Measurements from ENCODE around the gene SAMD14.

Gene SAMD14

GRCh38 chr17:50129728-50130558, at the start of gene SAMD14:
Gene SAMD14, minus strand, starts transcription at chr17:50130160. Its CDS starts 5,201 bp downstream, at chr17:50124959.
- TF ChIP-seq ZFX (IDR thresholded peaks at IDR 0.05; ENCODE audit: borderline replicate concordance), result no peak
- TF ChIP-seq, protein P1, sequence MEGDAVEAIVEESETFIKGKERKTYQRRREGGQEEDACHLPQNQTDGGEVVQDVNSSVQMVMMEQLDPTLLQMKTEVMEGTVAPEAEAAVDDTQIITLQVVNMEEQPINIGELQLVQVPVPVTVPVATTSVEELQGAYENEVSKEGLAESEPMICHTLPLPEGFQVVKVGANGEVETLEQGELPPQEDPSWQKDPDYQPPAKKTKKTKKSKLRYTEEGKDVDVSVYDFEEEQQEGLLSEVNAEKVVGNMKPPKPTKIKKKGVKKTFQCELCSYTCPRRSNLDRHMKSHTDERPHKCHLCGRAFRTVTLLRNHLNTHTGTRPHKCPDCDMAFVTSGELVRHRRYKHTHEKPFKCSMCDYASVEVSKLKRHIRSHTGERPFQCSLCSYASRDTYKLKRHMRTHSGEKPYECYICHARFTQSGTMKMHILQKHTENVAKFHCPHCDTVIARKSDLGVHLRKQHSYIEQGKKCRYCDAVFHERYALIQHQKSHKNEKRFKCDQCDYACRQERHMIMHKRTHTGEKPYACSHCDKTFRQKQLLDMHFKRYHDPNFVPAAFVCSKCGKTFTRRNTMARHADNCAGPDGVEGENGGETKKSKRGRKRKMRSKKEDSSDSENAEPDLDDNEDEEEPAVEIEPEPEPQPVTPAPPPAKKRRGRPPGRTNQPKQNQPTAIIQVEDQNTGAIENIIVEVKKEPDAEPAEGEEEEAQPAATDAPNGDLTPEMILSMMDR (IDR thresholded peaks at IDR 0.05), result 0 out of 2 replicates have a peak, but pooled peaks have one; percentile 4
- no peak within 1 kb of the TSS for H3K27ac ChIP-seq

GRCh38 chr17:50177983-50178834, 48.2 kb upstream of the SAMD14 start:
- H3K27ac ChIP-seq, result peak overlapping the region; percentile 30; the same call in 1 of the 2 replicates
- TF ChIP-seq, protein P1 (IDR thresholded peaks at IDR 0.05), result peak; percentile 87
- no peak for TF ChIP-seq ZFX (IDR thresholded peaks at IDR 0.05; ENCODE audit: borderline replicate concordance)

GRCh38 chr17:50177476-50177875, 47.5 kb upstream of the SAMD14 start:
- peak overlapping the region; percentile 30; the same call in 1 of the 2 replicates for H3K27ac ChIP-seq
- TF ChIP-seq, protein P1 (IDR thresholded peaks at IDR 0.05), result no peak
- no peak for TF ChIP-seq ZFX (IDR thresholded peaks at IDR 0.05; ENCODE audit: borderline replicate concordance)

GRCh38 chr17:50176559-50177357, 46.8 kb upstream of the SAMD14 start:
- TF ChIP-seq, protein P1 (IDR thresholded peaks at IDR 0.05), result no peak
- no peak for TF ChIP-seq ZFX (IDR thresholded peaks at IDR 0.05; ENCODE audit: borderline replicate concordance)
- no peak overlapping the region for H3K27ac ChIP-seq

- peak overlapping the region; percentile 55 for H3K27ac ChIP-seq
- TF ChIP-seq, protein P1 (IDR thresholded peaks at IDR 0.05), result no peak
- TF ChIP-seq ZFX (IDR thresholded peaks at IDR 0.05; ENCODE audit: borderline replicate concordance), result no peak
Measured at GRCh38 chr17:50175035-50175807, 45.3 kb upstream of the SAMD14 start.

DNA sequence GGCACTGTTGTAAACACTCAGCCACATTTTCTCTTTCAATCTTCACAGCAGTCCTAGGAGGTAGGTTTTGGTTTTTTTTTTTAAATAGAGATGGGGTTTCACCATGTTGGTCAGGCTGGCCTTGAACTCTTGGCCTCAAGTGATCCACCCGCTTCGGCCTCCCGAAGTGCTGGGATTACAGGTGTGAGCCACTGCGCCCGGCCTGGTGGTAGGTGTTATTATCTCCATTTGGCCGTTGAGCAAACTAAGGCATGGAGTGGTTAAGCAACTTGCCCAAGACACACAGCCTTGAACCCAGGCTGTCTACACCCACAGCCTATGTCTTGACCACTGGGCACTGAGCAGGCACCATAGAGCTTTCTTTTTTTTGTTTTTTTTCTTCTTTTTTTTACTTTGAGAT, 44.5 kb upstream of the SAMD14 start:
- no peak for TF ChIP-seq ZFX (IDR thresholded peaks at IDR 0.05; ENCODE audit: borderline replicate concordance)
- TF ChIP-seq, protein P1 (IDR thresholded peaks at IDR 0.05), result no peak

More for the DNA sequence above, 44.5 kb upstream of the SAMD14 start:
- H3K27ac ChIP-seq, result no peak overlapping the region

Data from 22Rv1 (cell line).